Ectodermal cell (in vitro differentiated cells): ENCODE results near the gene ABLIM1.

Experiments used
- H3K27ac ChIP-seq: 2 replicates; pipeline ENCODE4 v1.7.0; 2013; ENCODE audit warnings: mild to moderate bottlenecking, low read depth, low read length; ENCODE audit not compliant: insufficient read depth, poor library complexity, severe bottlenecking
- H3K27me3 ChIP-seq: 2 replicates; pipeline ENCODE4 v1.7.0; 2013; ENCODE audit warnings: mild to moderate bottlenecking, low read length; ENCODE audit not compliant: insufficient read depth, control insufficient read depth, poor library complexity, severe bottlenecking
- H3K36me3 ChIP-seq: one replicate; pipeline ENCODE4 v1.7.0; 2013; ENCODE audit warnings: low read length; ENCODE audit not compliant: control insufficient read depth, insufficient read depth
- H3K4me1 ChIP-seq: one replicate; pipeline ENCODE4 v1.7.0; 2013; ENCODE audit warnings: low read length; ENCODE audit not compliant: control insufficient read depth, insufficient read depth
- H3K4me3 ChIP-seq: 2 replicates; pipeline ENCODE4 v1.7.0; 2013; ENCODE audit warnings: low read depth, low read length, control low read depth; ENCODE audit not compliant: insufficient read depth
- H3K9me3 ChIP-seq: 2 replicates; pipeline ENCODE4 v1.7.0; 2013; ENCODE audit warnings: mild to moderate bottlenecking, low read length, moderate library complexity; ENCODE audit not compliant: control insufficient read depth
- WGBS, 2 experiments: methylation state at CpG; one replicate each; pipeline ENCODE4 v1.1.7; 2013; ENCODE audit warnings: missing lambda C conversion rate in 2 of 2; 5-methylcytosine and 5-hydroxymethylcytosine counted together

ABLIM1 gene

DNA sequence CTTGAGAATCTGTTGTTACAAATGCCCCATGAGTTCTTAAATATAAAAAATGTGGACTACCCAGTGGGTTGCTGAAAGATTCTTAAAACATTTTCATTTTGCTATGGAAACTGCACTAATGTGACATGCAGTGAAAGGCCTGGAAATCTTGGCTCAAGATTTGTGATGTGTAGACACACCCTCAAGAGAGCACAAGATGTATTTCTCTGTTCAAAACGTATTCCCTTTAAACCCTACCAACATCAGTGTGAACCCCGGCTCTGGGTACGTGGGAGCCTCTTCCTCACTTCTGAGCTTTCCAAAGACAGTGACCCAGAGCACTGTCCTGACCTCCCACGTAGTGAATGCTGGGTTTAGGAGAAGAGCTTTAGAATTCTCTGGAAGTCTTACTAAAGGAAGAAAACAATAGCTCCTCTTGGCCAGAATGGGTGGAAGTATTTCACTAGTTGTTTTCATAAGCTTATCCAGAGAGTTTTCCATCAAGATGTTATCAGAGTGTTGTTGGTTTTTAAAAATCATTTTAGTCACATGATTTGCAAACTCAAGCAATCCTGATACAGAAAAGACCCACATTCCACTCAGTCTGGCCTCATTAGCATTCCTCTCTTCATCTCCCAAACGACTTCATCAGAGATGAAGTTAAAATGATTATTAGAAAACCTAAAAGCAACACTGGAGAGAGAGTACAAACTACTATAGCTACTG is 172.2 kb downstream of the ABLIM1 start:
- H3K9me3 ChIP-seq, result no peaks in the 10 kb centered on the region
- no peak overlapping the region for H3K27ac ChIP-seq
- peaks cover 14% of the 10 kb centered on the region for H3K4me1 ChIP-seq
- no peaks in the 10 kb centered on the region for H3K27me3 ChIP-seq
- no peak overlapping the region for H3K4me3 ChIP-seq
- 89 to 92% methylated on average over 4 to 5 of the region's 5 CpGs for WGBS, 2 experiments
- peaks cover 6% of the 10 kb centered on the region for H3K36me3 ChIP-seq

GRCh38 chr10:114483575-114483974 is 174.5 kb downstream of the ABLIM1 start:
- H3K36me3 ChIP-seq, result peaks cover 6% of the 10 kb centered on the region
- no peaks in the 10 kb centered on the region for H3K9me3 ChIP-seq
- WGBS, 2 experiments, result 94 to 95% methylated on average over 6 of the region's 6 CpGs
- no peaks in the 10 kb centered on the region for H3K4me1 ChIP-seq
- H3K27me3 ChIP-seq, result no peaks in the 10 kb centered on the region
- no peak overlapping the region for H3K4me3 ChIP-seq
- H3K27ac ChIP-seq, result no peak overlapping the region

GRCh38 chr10:114482480-114483304 is 175.4 kb downstream of the ABLIM1 start:
- Histone ChIP-seq H3K4me3 (no peak overlapping the region), H3K27me3 (no peaks in the 10 kb centered on the region), H3K4me1 (no peaks in the 10 kb centered on the region), H3K36me3 (peaks cover 6% of the 10 kb centered on the region), H3K9me3 (no peaks in the 10 kb centered on the region), H3K27ac (no peak overlapping the region)
- 91 to 97% methylated on average over 6 of the region's 6 CpGs for WGBS, 2 experiments

DNA sequence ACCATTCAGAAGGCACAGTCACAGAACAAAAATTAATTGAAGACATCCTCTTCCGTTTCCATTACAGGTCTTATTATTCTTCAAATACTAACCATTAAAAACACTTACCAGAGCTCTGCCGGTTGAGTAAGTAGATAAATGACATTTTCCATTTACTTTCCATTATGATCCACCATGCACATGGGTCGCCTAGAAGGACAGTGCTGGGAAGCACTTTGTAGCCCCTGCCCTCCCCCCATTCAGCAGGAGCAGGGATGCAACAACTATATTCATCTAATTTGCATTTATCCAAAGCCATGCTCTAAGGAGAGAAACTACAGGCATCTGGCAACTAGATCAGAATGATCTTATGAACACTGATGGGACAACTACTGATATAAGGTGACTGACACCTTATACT is 177.0 kb downstream of the ABLIM1 start:
- no peak overlapping the region for H3K4me3 ChIP-seq
- no peaks in the 10 kb centered on the region for H3K27me3 ChIP-seq
- no peaks in the 10 kb centered on the region for H3K4me1 ChIP-seq
- H3K36me3 ChIP-seq, result peaks cover 6% of the 10 kb centered on the region
- 94 to 95% methylated on average over 3 of the region's 3 CpGs for WGBS, 2 experiments
- H3K27ac ChIP-seq, result no peak overlapping the region
- H3K9me3 ChIP-seq, result no peaks in the 10 kb centered on the region

DNA sequence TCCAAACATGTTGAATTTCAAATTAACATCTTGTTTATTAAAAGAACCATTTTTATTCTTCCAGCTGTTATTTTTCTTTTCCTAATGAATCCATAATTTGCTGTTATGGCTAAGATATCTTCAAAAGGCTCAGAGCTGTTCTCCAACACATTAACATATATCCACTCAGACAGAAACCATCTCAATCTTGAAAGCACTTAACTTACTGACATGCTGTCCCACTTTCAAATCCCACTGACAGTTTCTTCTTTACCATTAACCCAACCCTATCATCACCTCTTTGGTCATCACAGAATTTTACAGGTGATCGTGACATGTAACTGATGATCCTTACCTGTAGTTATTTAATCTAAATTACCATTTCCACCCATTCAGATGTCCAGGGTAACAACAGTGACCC is 178.2 kb downstream of the ABLIM1 start:
- H3K36me3 ChIP-seq, result peaks cover 3% of the 10 kb centered on the region
- no peak overlapping the region for H3K4me3 ChIP-seq
- no peak overlapping the region for H3K27ac ChIP-seq
- no peaks in the 10 kb centered on the region for H3K27me3 ChIP-seq
- 92 to 100% methylated on average over 1 of the region's 1 CpG for WGBS, 2 experiments
- H3K9me3 ChIP-seq, result no peaks in the 10 kb centered on the region
- H3K4me1 ChIP-seq, result no peaks in the 10 kb centered on the region

DNA sequence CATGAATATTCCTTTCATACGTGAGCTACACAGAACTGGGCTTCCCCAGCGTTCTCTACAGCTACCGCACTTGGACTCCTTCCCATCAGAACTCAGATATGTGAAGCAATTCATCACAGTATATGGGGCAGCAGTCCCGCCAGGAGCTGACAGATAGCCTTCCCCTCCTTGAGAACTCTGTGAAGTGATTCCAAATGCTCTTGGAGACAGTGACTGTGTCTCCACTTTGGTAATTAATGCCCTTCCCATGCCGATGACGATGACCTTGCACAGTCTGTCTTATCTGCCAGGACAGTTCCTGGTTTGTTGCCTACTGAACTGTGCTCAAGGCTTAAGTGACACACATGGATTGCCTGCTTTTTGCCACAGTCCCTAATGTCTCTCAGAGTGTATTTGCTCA is 178.8 kb downstream of the ABLIM1 start:
- Histone ChIP-seq H3K4me1 (no peaks in the 10 kb centered on the region), H3K36me3 (no peaks in the 10 kb centered on the region), H3K27ac (no peak overlapping the region), H3K9me3 (no peaks in the 10 kb centered on the region), H3K27me3 (no peaks in the 10 kb centered on the region), H3K4me3 (no peak overlapping the region)
- WGBS, 2 experiments, result 89 to 90% methylated on average over 6 of the region's 6 CpGs

GRCh38 chr10:114478281-114478680 is 179.8 kb downstream of the ABLIM1 start:
- Histone ChIP-seq H3K27ac (no peak overlapping the region), H3K4me1 (no peaks in the 10 kb centered on the region), H3K36me3 (no peaks in the 10 kb centered on the region), H3K4me3 (no peak overlapping the region), H3K27me3 (no peaks in the 10 kb centered on the region), H3K9me3 (no peaks in the 10 kb centered on the region)
- WGBS, 2 experiments, result 95% methylated on average over 2 of the region's 2 CpGs

DNA sequence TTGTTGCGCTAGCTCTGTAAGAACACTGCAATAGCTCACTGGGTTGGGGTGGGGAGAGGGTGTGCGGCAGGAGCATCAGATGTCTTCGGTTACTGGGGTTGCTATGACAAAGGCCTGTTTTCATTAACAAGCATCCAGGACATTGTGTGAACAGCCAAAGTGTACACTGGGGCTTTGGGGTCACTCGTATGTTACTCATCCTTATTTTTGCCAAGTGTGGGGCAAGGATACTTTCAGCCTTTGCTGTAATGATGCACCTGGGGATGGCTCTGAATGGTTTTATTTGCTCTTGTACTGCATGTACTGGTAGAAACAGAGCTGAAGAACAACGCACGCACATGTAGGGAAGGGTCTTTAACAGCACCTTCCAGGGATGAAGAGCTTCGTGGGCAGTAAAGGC is 180.8 kb downstream of the ABLIM1 start:
- Histone ChIP-seq H3K27ac (no peak overlapping the region), H3K4me1 (peaks cover 6% of the 10 kb centered on the region), H3K36me3 (no peaks in the 10 kb centered on the region), H3K27me3 (no peaks in the 10 kb centered on the region), H3K4me3 (no peak overlapping the region), H3K9me3 (no peaks in the 10 kb centered on the region)
- 93 to 94% methylated on average over 7 of the region's 7 CpGs for WGBS, 2 experiments

DNA sequence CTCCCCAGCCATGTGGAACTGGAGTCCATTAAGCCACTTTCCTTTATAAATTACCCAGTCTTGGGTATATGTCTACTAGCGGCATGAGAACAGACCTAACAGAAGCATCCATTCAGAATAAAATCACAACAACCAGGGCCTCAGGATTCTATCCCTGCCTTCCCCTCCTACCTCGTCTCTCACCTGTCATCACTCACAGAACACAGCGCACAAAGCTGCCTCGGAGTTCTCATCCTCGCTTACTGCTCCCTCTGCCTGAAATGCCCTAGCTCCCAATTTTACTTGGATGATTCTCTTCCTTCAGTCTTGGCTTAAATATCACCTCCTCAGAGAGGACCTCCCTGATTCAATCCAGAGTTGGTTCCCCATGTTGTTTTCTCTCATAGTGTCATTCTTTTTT is 183.1 kb downstream of the ABLIM1 start:
- no peak overlapping the region for H3K4me3 ChIP-seq
- H3K27me3 ChIP-seq, result no peaks in the 10 kb centered on the region
- no peaks in the 10 kb centered on the region for H3K9me3 ChIP-seq
- no peaks in the 10 kb centered on the region for H3K36me3 ChIP-seq
- peaks cover 6% of the 10 kb centered on the region for H3K4me1 ChIP-seq
- 95% methylated on average over 5 of the region's 5 CpGs for WGBS, 2 experiments
- H3K27ac ChIP-seq, result no peak overlapping the region

DNA sequence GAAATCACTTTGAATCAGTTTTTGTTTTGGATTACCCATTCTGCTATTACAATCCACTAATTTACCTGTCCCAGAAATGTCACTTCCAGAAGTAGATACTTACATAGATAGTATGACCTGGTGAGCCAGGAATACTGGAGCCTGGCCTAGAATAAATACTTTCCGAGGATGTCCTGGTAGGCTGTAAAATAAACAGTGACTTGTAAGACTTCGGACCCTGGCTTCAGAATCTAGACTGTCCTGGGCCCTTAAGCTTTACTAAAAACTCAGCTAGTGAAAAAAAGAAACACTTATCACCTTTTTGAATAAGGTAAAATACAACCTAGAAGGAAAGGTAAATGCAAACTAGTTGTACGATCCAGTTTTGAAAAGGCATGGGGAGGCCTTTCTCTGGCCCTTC is 184.3 kb downstream of the ABLIM1 start:
- Histone ChIP-seq H3K4me1 (peaks cover 6% of the 10 kb centered on the region), H3K9me3 (no peaks in the 10 kb centered on the region), H3K27ac (no peak overlapping the region), H3K27me3 (no peaks in the 10 kb centered on the region), H3K36me3 (no peaks in the 10 kb centered on the region), H3K4me3 (no peak overlapping the region)
- 90 to 91% methylated on average over 3 of the region's 3 CpGs for WGBS, 2 experiments
